PC-3 (cell line): ENCODE results near the gene TNFRSF4. TPM values are rescaled to one million over a fixed set of nuclear protein-coding genes. Genes with fewer than 3 reads are reported as not detected.

Experiments
- ATAC-seq: fragments of 200-7000 bp; cut with Tn5 transposase; 2 replicates; pipeline ENCODE4 v1.9.1; 2020; ENCODE audit warnings: mild to moderate bottlenecking, moderate library complexity
- BruUV-seq: library from RNA; stranded (reverse); fragments of 400-500 nt; replicated peaks from 2 replicates; lab custom pipeline; 2021; lab: Mats Ljungman, UMichigan
- CTCF ChIA-PET: fragments of 300-600 bp; sonication (Branson Sonifier 250); formaldehyde crosslinking; loops from one replicate; lab custom pipeline; 2022; ENCODE audit warnings: antibody characterized with exemption; lab: Charles Lee
- POLR2A ChIA-PET: fragments of 300-600 bp; sonication (Branson Sonifier 250); formaldehyde crosslinking; loops from one replicate; lab custom pipeline; 2022; ENCODE audit warnings: antibody characterized with exemption; ENCODE audit not compliant: unreplicated experiment; lab: Charles Lee
- DNase-seq: peaks from one replicate; pipeline ENCODE4 v3.0.0-alpha.2; 2015
- H2AFZ ChIP-seq: fragments of 300-600 bp; sonication (generic); 2 replicates; pipeline ENCODE4 v1.6.0; 2016; ENCODE audit warnings: antibody characterized with exemption, low read length
- H3F3A ChIP-seq: fragments of 300-600 bp; sonication (generic); one replicate; pipeline ENCODE4 v1.6.0; 2017; ENCODE audit warnings: antibody characterized with exemption, low read length, control low read depth, mild to moderate bottlenecking; ENCODE audit not compliant: unreplicated experiment
- H3K27ac ChIP-seq: fragments of 300-600 bp; sonication (generic); 2 replicates; pipeline ENCODE4 v1.5.1; 2016; ENCODE audit warnings: mild to moderate bottlenecking, low read length
- H3K27me3 ChIP-seq: fragments of 300-600 bp; sonication (generic); 2 replicates; pipeline ENCODE4 v1.6.1; 2016; ENCODE audit warnings: low read length, mixed read lengths
- H3K36me3 ChIP-seq: fragments of 300-600 bp; sonication (generic); 2 replicates; pipeline ENCODE4 v1.6.1; 2016; ENCODE audit warnings: low read depth, mixed run types, low read length, mixed read lengths
- H3K4me1 ChIP-seq: fragments of 300-600 bp; sonication (generic); 2 replicates; pipeline ENCODE4 v1.5.1; 2016; ENCODE audit warnings: low read length; ENCODE audit not compliant: insufficient read depth
- H3K4me2 ChIP-seq: fragments of 300-600 bp; sonication (generic); 2 replicates; pipeline ENCODE4 v1.6.0; 2016; ENCODE audit warnings: low read length
- H3K4me3 ChIP-seq: fragments of 300-600 bp; sonication (generic); 2 replicates; pipeline ENCODE4 v1.5.1; 2016; ENCODE audit warnings: mild to moderate bottlenecking, low read length, mixed read lengths
- H3K79me2 ChIP-seq: fragments of 300-600 bp; sonication (generic); 2 replicates; pipeline ENCODE4 v1.6.1; 2017; ENCODE audit warnings: low read length, mixed read lengths
- H3K9ac ChIP-seq: fragments of 300-600 bp; sonication (generic); 2 replicates; pipeline ENCODE4 v1.6.0; 2016; ENCODE audit warnings: mild to moderate bottlenecking, low read length
- H3K9me2 ChIP-seq: fragments of 300-600 bp; sonication (generic); replicated peaks from 2 replicates; pipeline ENCODE4 v1.6.1; 2016; ENCODE audit warnings: mixed run types, low read length, mixed read lengths
- H3K9me3 ChIP-seq: fragments of 300-600 bp; sonication (generic); 2 replicates; pipeline ENCODE4 v1.6.1; 2016; ENCODE audit warnings: low read length, mixed read lengths
- H4K20me1 ChIP-seq: fragments of 300-600 bp; sonication (generic); 2 replicates; pipeline ENCODE4 v1.6.1; 2016; ENCODE audit warnings: low read length, mixed read lengths
- CTCF ChIP-seq: fragments of 300-600 bp; sonication (generic); conservative IDR thresholded peaks from 2 replicates; pipeline ENCODE4 v1.5.1; 2017; ENCODE audit warnings: antibody characterized with exemption, low read depth, mild to moderate bottlenecking, low read length
- EZH2 ChIP-seq: fragments of 300-600 bp; sonication (generic); IDR thresholded peaks from one replicate; pipeline ENCODE4 v1.6.1; 2017; ENCODE audit warnings: antibody characterized with exemption, mild to moderate bottlenecking, low read length; ENCODE audit not compliant: unreplicated experiment
- EZH2phosphoT487 ChIP-seq: fragments of 300-600 bp; sonication (generic); IDR thresholded peaks from 2 replicates; pipeline ENCODE4 v1.6.1; 2018; ENCODE audit warnings: mild to moderate bottlenecking, antibody characterized with exemption, low read length, borderline replicate concordance
- intact Hi-C: fragments of 100-400 bp; cut with micrococcal nuclease; formaldehyde crosslinking; loops from 2 replicates; pipeline ENCODE4 v1.9.0; 2023
- total RNA-seq: library from RNA; depleted of rRNA; stranded (reverse); fragments of >200 nt; gene quantifications from 2 replicates; pipeline ENCODE4 v1.2.3, GENCODE V29; 2014

TNFRSF4 gene
- total RNA-seq, 1 experiment from 2014 or later = 0.11 TPM

GRCh38 chr1:1247341-1247913 is 33.5 kb upstream of the TNFRSF4 start:
- CTCF ChIA-PET = no interaction called here
- Histone ChIP-seq H3K79me2 (no peaks in the 10 kb centered on the region), H3K9ac (no peak overlapping the region), H3F3A (no peaks in the 10 kb centered on the region), H3K4me1 (no peaks in the 10 kb centered on the region), H2AFZ (no peak overlapping the region), H3K9me3 (no peaks in the 10 kb centered on the region), H3K4me2 (no peak overlapping the region), H3K27me3 (no peaks in the 10 kb centered on the region), H3K4me3 (no peak overlapping the region), H3K9me2 (no peaks in the 10 kb centered on the region), H4K20me1 (no peaks in the 10 kb centered on the region), H3K36me3 (no peaks in the 10 kb centered on the region; the same call in 1 of the 2 replicates), H3K27ac (no peak overlapping the region)
- 0 out of 2 replicates have a peak, but pooled peaks have one; percentile 5 for TF ChIP-seq CTCF
- TF ChIP-seq EZH2 = no peak
- TF ChIP-seq EZH2phosphoT487 = no peak
- ATAC-seq (peak; percentile 9; the same call in 1 of the 2 replicates), DNase-seq (no peak)
- POLR2A ChIA-PET = interaction anchor here (0.6 kb wide), 1 partner anchor 17 kb away, joined by 4 read pairs; no protein-coding TSS in a partner anchor
- intact Hi-C loops = no loop called here
- BruUV-seq = no TSS peak

DNA sequence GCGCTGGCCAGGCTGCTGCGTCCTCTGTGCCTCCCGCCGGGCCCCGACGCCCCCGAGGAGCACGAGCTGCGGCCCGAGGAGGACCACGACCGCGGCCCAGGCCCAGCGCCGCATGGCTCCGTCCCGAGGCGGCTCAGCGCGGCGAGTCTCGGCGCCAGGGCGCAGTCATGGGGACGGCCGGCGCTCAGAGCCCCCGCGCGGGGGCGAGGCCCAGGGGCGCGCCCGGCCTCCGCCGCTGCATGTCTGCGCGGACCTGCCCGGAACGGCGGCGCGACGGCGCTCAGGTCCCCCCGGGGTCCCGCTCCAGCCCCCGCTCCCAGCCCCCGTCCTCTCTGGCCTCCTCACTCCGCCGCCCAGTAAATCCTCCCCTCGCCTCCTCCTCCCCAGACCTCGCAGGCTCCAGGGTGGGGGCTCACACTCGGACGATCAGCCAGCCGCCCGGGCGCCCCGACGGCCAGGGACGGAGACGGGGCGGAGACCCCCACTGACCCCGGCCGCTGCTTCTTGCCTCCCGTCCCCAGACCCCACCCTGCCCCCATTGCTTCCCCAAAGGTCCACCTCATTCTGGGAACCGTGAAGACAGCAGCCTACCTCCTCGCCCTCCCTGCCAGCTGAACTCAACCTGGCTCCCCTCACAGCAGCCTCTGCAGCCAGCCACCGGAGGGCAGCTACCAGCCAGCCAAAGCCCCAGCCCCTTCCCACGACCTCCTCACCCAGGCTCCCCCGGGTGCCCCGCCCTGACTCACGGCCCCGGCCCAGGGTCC is 32.8 kb upstream of the TNFRSF4 start, which contains the start of gene C1QTNF12:
C1QTNF12 (minus strand) TSS at position 146 of the 764 bp plus-strand sequence; CDS start at position 114, 32 bp downstream.
- intact Hi-C loops = no loop called here
- Histone ChIP-seq H3K9me3 (no peaks in the 10 kb centered on the region), H3K4me3 (no peak within 1 kb of the TSS), H3K27me3 (no peaks in the 10 kb centered on the region), H4K20me1 (no peaks in the 10 kb centered on the region), H2AFZ (no peak within 1 kb of the TSS), H3K79me2 (no peaks in the 10 kb centered on the region), H3K9ac (no peak within 1 kb of the TSS), H3K27ac (no peak within 1 kb of the TSS), H3K4me1 (no peaks in the 10 kb centered on the region), H3F3A (no peaks in the 10 kb centered on the region), H3K36me3 (no peaks in the 10 kb centered on the region; the same call in 1 of the 2 replicates), H3K4me2 (no peak within 1 kb of the TSS), H3K9me2 (no peaks in the 10 kb centered on the region)
- ATAC-seq (peak; percentile 28), DNase-seq (no peak)
- no peak for TF ChIP-seq EZH2phosphoT487
- TF ChIP-seq CTCF = peak; percentile 33; the same call in 1 of the 2 replicates
- BruUV-seq = no TSS peak
- POLR2A ChIA-PET = no interaction called here
- CTCF ChIA-PET = no interaction called here
